ENCODE results near the gene CD63.

DNA sequence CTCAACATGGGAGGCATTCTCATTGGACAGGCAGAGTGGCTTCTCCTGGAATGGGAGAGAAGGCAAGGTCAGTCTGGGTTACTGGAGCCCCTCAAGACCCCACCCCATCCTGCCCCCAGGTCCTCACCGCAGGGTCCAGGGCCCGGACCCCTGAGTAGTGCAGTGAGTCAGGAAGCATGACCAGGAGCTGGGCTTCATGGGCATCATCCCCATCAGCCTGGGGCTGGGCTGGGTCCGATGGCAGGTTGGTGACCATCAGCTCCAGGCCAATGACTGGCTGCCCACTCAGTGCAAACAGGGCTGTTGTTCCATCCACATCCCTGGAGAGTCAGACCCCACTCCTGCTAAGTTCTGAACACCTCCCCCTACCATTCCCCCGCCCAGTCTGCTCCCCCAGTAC lies 34.2 kb downstream of the CD63 start:
- no peak for TF ChIP-seq POLR2A (IDR thresholded peaks at IDR 0.05; ENCODE audit: low read depth, low read length)
- no peak for TF ChIP-seq TAF1 (IDR thresholded peaks at IDR 0.05; ENCODE audit: low read depth, low read length)
- no peak for TF ChIP-seq POU2F2 (IDR thresholded peaks at IDR 0.05; ENCODE audit: low read depth, low read length)
- no peak for TF ChIP-seq PAX5 (IDR thresholded peaks at IDR 0.05; ENCODE audit: insufficient read depth, low read length, severe bottlenecking)

Measured in GM12891 (cell line).